Tibial nerve (tissue), 4 donors: ENCODE data around the gene HYI. TPM values are rescaled to one million over a fixed set of nuclear protein-coding genes. Genes with fewer than 3 reads are reported as not detected.
"Not testable (repeated sequence)": the region's sequence is repeated elsewhere in the genome, so short reads cannot be mapped to it uniquely, and the experiment has no call there.

Experiments
- DNase-seq, 2 donors: peaks; one replicate each; pipeline ENCODE4 v3.0.0-alpha.2; 2019; ENCODE audit warnings: low spot score in 2 of 2
- H3K27ac ChIP-seq, 4 donors: fragments of 200-600 bp; sonication (generic) in 3 of 4; one replicate each; pipeline ENCODE4 v1.5.1; 2017 to 2019; ENCODE audit warnings: mild to moderate bottlenecking in 1 of 4
- H3K27me3 ChIP-seq, 2 donors: fragments of 200-600 bp; sonication (generic) in 1 of 2; one replicate each; pipeline versions ENCODE4 v1.5.1 to v1.6.0; 2017 to 2019
- H3K36me3 ChIP-seq, 3 donors: fragments of 200-600 bp; sonication (generic); one replicate each; pipeline ENCODE4 v1.5.1; 2018 to 2019
- H3K4me1 ChIP-seq, 4 donors: fragments of 200-600 bp; sonication (generic) in 3 of 4; one replicate each; pipeline ENCODE4 v1.5.1; 2017 to 2019
- H3K4me3 ChIP-seq, 4 donors: fragments of 200-600 bp; sonication (generic) in 3 of 4; one replicate each; pipeline ENCODE4 v1.5.1; 2017 to 2019; ENCODE audit warnings: mild to moderate bottlenecking in 1 of 4, moderate library complexity in 1 of 4
- H3K9me3 ChIP-seq, 4 donors: fragments of 200-600 bp; sonication (generic) in 3 of 4; one replicate each; pipeline ENCODE4 v1.5.1; 2017 to 2019
- CTCF ChIP-seq, 5 experiments: fragments of 200-600 bp in 3 of 5; fragments of 450-650 bp in 2 of 5; sonication (generic) in 3 of 5; IDR thresholded peaks; one replicate each; pipeline ENCODE4 v1.5.1; 2016 to 2019; ENCODE audit warnings: antibody characterized with exemption in 5 of 5, mild to moderate bottlenecking in 3 of 5, moderate library complexity in 2 of 5
- EP300 ChIP-seq, 2 donors: sonication (generic); formaldehyde crosslinking; IDR thresholded peaks; one replicate each; pipeline ENCODE4 v1.6.1; 2017; ENCODE audit warnings: antibody characterized with exemption in 2 of 2, mild to moderate bottlenecking in 1 of 2
- POLR2A ChIP-seq, 2 donors: fragments of 450-650 bp; IDR thresholded peaks; one replicate each; pipeline ENCODE4 v1.6.1; 2017; ENCODE audit warnings: antibody characterized with exemption in 2 of 2, mild to moderate bottlenecking in 2 of 2, moderate library complexity in 2 of 2
- WGBS, 2 donors: methylation state at CpG; one replicate each; pipeline ENCODE4 v1.1.5; 2018; 5-methylcytosine and 5-hydroxymethylcytosine counted together
- total RNA-seq, 4 donors: library from RNA; depleted of rRNA; stranded (reverse); fragments of >200 nt; gene quantifications; one replicate each; pipeline ENCODE4 v1.1.0, GENCODE V29; 2016

The HYI gene
- total RNA-seq, 4 donors from 2014 or later: 69.8 to 144 (median 97.7) TPM

- H3K36me3 ChIP-seq: peaks cover 0 to 69% (median 8%) of the 10 kb centered on the region in 3 donors
- no peak overlapping the region for H3K4me3 ChIP-seq
- no peaks in the 10 kb centered on the region for H3K4me1 ChIP-seq
- no peak overlapping the region for H3K27ac ChIP-seq
- WGBS, 2 donors: 74 to 78% methylated on average over 5 of the region's 5 CpGs
- peak; percentile 26 to 67 for DNase-seq
- TF ChIP-seq POLR2A (IDR thresholded peaks at IDR 0.05) (no peak), CTCF (IDR thresholded peaks at IDR 0.05) (peak; percentile 57 to 69 (median 60))
- no peaks in the 10 kb centered on the region for H3K9me3 ChIP-seq
- no peaks in the 10 kb centered on the region for H3K27me3 ChIP-seq
These were observed 39.0 kb downstream of the HYI start for GRCh38 chr1:43414634-43415223.

DNA sequence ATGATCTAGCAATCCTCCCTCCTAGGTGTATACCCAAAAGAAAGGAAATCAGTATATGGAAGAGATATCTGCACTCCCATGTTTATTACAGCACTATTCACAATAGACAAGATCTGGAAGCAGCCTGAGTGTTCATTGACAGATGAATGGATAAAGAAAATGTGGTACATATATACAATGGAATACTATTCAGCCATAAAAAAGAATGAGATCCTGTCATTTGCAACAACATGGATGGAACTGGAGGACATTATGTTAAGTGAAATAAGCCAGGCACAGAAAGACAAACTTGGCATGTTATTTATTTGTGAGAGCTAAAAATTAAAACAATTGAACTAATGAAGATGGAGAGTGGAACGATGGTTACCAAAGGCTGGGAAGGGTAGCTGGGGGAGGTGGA lies 40.3 kb downstream of the HYI start:
- H3K9me3 ChIP-seq, H3K4me3 ChIP-seq, H3K4me1 ChIP-seq, H3K27me3 ChIP-seq, DNase-seq, H3K27ac ChIP-seq: not testable (repeated sequence)
- peaks cover 0 to 69% (median 0%) of the 10 kb centered on the region in 3 donors for H3K36me3 ChIP-seq
- WGBS, 2 donors: 100% methylated on average over 1 of the region's 1 CpG

- H3K36me3 ChIP-seq: peaks cover 0 to 66% (median 9%) of the 10 kb centered on the region in 3 donors
- DNase-seq: no peak
- 74 to 91% methylated on average over 3 of the region's 3 CpGs for WGBS, 2 donors
These were observed 43.2 kb downstream of the HYI start for GRCh38 chr1:43410571-43410970.

DNA sequence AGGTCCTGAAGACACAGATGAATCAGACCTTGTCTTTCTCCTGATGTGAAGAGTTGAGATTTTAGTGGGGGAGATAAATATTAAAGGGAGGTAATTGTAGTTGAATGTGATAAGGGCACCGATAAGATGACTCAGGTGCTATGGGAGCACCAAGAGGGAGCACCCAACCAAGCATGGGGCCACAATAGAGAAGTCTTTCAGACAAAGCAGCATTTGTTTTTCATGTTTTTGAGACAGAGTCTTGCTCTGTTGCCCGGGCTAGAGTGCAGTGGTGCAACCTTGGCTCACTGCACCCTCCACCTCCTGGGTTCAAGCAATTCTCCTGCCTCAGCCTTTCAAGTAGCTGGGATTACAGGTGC lies 47.9 kb downstream of the HYI start:
- H3K9me3 ChIP-seq: no peaks in the 10 kb centered on the region
- TF ChIP-seq CTCF (IDR thresholded peaks at IDR 0.05): no peak
- TF ChIP-seq POLR2A (IDR thresholded peaks at IDR 0.05): no peak
- no peak for TF ChIP-seq EP300 (IDR thresholded peaks at IDR 0.05)
- no peak overlapping the region for H3K4me3 ChIP-seq
- H3K27me3 ChIP-seq: no peaks in the 10 kb centered on the region
- no peak overlapping the region for H3K27ac ChIP-seq
- peaks cover 0 to 8% (median 0%) of the 10 kb centered on the region in 4 donors for H3K4me1 ChIP-seq
- peaks cover 0 to 78% (median 25%) of the 10 kb centered on the region in 3 donors for H3K36me3 ChIP-seq
- WGBS, 2 donors: 75 to 80% methylated on average over 2 of the region's 2 CpGs
- no peak for DNase-seq

More at GRCh38 chr1:43410571-43410970, 43.2 kb downstream of the HYI start:
- Histone ChIP-seq H3K9me3 (no peaks in the 10 kb centered on the region), H3K4me1 (no peaks in the 10 kb centered on the region), H3K4me3 (no peak overlapping the region), H3K27me3 (no peaks in the 10 kb centered on the region), H3K27ac (no peak overlapping the region)
- TF ChIP-seq CTCF (IDR thresholded peaks at IDR 0.05) (no peak), EP300 (IDR thresholded peaks at IDR 0.05) (no peak), POLR2A (IDR thresholded peaks at IDR 0.05) (no peak)

DNA sequence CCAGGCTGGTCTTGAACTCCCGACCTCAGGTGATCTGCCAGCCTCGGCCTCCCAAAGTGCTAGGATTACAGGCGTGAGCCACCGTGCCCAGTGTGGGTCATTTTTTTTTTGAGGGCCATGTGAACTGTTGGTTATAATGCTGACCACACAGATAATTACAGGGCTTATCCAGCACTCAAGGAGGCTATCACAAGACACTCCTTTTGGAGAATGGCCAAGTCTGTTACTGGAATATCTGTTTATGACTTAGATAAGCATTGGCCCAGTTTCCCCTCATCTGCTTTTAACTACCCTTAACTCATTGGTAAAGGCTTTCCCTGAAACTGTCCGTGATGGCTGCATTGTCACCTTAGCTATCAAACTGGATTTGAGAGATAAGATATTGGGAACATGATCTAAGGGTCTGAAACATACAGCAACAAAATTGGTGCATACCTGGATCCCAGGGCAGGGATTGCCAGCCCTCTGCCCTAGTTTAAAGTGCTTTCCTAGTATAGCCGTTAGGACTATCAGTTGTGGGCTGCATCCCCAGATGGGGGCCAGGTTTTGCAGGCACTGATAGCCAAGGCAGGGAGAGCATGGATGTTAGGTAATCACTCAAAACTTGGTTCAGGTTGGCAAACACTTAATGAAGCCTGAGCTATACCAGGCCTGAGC lies 48.4 kb downstream of the HYI start:
- Histone ChIP-seq H3K27me3 (no peaks in the 10 kb centered on the region), H3K27ac (no peak overlapping the region), H3K4me3 (no peak overlapping the region), H3K4me1 (peaks cover 0 to 8% (median 0%) of the 10 kb centered on the region in 4 donors), H3K9me3 (no peaks in the 10 kb centered on the region), H3K36me3 (peaks cover 0 to 75% (median 25%) of the 10 kb centered on the region in 3 donors)
- TF ChIP-seq EP300 (IDR thresholded peaks at IDR 0.05) (no peak), POLR2A (IDR thresholded peaks at IDR 0.05) (no peak), CTCF (IDR thresholded peaks at IDR 0.05) (no peak)
- WGBS, 2 donors: 78 to 85% methylated on average over 6 of the region's 6 CpGs
- no peak for DNase-seq
